Lower leg skin (tissue), 3 donors: ENCODE measurements around the gene MALSU1.

Experiments used
- POLR2A ChIP-seq, 2 donors: fragments of 450-650 bp; IDR thresholded peaks; one replicate each; pipeline ENCODE4 v1.6.1; 2016 to 2017; ENCODE audit warnings: antibody characterized with exemption in 2 of 2, mild to moderate bottlenecking in 1 of 2, moderate library complexity in 1 of 2
- TF ChIP-seq, protein P1 (sequence below), 3 donors: fragments of 450-650 bp; IDR thresholded peaks; one replicate each; pipeline ENCODE4 v1.5.1; 2016; ENCODE audit warnings: antibody characterized with exemption in 3 of 3, mild to moderate bottlenecking in 3 of 3, moderate library complexity in 2 of 3

DNA sequence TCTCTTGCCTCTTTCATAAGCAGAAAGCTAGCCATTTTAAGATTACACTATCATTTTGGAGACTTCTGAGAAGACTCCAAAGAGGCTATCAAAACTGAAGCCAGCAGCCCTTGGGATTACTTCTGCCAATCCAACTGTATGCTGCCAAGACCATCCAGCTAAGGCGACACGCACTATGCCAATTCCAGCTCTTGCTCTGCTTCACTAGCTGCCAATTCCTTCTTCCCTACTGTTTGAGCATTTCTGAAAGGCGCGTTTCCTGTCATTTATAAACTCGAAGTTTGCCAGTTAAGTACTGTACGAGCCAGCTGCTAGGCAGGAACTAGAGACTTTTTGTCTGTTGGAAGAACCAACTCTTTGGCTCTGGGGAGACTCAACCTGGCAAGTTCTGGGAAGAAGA lies 36.5 kb downstream of the MALSU1 start:
- TF ChIP-seq, protein P1, sequence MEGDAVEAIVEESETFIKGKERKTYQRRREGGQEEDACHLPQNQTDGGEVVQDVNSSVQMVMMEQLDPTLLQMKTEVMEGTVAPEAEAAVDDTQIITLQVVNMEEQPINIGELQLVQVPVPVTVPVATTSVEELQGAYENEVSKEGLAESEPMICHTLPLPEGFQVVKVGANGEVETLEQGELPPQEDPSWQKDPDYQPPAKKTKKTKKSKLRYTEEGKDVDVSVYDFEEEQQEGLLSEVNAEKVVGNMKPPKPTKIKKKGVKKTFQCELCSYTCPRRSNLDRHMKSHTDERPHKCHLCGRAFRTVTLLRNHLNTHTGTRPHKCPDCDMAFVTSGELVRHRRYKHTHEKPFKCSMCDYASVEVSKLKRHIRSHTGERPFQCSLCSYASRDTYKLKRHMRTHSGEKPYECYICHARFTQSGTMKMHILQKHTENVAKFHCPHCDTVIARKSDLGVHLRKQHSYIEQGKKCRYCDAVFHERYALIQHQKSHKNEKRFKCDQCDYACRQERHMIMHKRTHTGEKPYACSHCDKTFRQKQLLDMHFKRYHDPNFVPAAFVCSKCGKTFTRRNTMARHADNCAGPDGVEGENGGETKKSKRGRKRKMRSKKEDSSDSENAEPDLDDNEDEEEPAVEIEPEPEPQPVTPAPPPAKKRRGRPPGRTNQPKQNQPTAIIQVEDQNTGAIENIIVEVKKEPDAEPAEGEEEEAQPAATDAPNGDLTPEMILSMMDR (IDR thresholded peaks at IDR 0.05) = no peak
- no peak for TF ChIP-seq POLR2A (IDR thresholded peaks at IDR 0.05)
